Activated effector memory CD4-positive, alpha-beta T cell treated with Interleukin-2 at 50 U/mL for 16 hours (primary cell): ENCODE measurements around the gene HNRNPL.
"Not testable (repeated sequence)": the region's sequence is repeated elsewhere in the genome, so short reads cannot be mapped to it uniquely, and the experiment has no call there.

Source experiments
- DNase-seq: peaks from one replicate; pipeline ENCODE4 v3.0.0-alpha.2; 2020

The HNRNPL gene

GRCh38 chr19:38869160-38869835 lies 19.5 kb upstream of the HNRNPL start:
- no peak for DNase-seq

DNA sequence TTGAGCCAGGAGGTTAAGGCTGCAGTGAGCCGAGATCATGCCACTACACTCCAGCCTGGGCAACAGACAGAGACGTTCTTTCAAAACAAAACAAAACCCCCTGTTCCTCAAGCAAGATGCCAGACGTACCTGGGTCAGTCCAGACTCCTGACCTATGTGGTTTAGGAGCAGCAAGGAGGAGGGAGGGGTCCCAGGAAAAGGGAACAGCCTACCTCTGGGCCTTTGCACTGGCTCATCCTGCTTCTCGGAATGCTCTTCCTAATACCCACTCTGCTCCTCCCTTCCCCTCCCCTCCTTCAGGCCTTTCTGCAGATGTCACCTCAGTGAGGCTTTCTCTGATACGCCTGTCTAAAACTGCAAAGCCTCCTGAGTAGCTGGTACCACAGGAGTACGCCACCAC lies 18.8 kb upstream of the HNRNPL start:
- DNase-seq = no peak

- DNase-seq = no peak
Observed at GRCh38 chr19:38867171-38867780, 17.5 kb upstream of the HNRNPL start.

DNA sequence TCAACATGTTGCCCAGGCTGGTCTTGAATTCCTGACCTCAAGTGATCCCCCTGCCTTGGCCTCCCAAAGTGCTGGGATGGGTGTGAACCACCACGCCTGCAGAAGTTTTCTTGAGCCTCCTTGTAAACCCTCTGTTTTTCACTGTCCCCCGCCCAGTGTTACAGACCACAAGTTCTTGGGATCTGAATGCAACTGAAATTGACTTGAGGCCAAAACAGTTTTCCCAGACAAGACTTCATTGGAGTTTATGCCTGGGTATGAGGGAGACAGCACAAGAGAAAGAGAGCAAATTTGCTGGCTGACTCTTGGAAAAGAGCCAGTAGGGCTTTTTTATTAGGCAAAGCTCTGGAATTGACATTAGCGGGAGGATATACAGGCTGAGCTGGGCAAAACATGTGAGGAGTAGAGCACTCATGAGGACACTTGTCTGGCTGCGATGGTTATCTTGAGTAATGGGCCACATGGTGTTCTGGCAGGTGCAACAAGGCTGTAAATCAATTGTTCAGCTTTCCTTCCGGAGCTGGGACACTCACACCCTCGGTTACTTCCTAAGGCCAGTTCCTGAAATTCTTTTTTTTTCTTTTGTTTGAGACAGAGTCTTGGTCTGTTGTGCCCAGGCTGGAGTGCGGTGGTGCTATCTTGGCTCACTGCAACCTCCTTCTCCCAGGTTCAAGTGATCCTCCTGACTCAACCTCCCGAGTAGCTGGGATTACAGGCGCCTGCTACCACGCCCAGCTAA lies 12.7 kb upstream of the HNRNPL start:
- no peak for DNase-seq

DNA sequence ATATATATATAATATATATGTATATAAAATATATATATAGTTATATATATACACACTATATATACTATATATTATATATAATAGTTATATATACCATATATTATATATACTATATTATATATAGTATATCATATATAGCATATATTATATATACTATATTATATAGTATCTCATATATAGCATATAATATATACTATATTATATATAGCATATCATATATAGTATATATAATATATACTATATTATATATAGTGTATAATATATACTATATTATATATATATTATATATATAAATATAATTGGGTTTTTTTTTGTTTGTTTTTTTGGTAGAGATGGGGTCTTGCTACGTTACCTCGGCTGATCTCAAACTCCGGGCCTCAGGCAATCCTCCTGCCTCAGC lies 11.6 kb upstream of the HNRNPL start:
- DNase-seq = no peak

DNA sequence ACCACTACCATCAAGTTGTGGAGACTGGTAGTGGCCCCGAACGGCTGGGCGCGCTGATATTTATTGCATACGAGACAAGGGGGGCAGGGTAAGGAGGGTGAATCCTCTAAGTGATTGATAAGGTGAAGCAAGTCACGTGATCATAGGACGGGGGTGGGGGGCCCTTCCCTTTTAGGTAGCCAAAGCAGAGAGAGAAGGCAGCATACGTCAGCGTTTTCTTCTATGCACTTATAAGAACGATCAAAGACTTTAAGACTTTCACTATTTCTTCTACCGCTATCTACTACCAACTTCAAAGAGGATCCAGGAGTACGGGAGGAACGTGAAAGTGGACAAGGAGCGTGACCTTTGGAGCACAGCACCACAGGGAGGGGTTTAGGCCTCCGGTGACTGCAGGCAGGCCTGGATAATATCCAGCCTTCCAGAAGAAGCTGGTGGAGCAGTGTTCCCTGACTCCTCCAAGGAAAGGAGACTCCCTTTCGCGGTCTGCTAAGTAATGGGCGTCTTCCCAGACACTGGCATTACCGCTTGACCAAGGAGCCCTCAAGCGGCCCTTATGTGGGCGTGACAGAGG lies 9.9 kb upstream of the HNRNPL start:
- DNase-seq = not testable (repeated sequence)

DNA sequence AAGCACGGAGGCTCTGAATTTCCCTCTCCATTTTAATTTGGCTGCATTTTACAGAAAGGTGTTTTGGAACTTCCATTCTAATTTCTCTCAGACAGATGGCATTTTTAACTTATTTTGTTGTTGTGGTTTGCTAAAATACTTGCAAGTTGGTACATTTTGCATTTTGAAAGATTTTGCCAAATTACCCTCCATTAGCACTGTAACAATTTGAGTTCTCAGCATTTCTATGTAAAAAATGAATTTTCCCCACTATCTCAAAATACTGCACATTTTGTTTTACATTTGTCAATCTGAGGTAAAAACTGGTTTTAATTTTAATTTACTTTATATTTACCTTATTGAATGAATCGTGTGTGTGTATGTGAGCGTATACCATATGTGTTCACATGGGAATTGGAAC lies 7.0 kb upstream of the HNRNPL start:
- no peak for DNase-seq

DNA sequence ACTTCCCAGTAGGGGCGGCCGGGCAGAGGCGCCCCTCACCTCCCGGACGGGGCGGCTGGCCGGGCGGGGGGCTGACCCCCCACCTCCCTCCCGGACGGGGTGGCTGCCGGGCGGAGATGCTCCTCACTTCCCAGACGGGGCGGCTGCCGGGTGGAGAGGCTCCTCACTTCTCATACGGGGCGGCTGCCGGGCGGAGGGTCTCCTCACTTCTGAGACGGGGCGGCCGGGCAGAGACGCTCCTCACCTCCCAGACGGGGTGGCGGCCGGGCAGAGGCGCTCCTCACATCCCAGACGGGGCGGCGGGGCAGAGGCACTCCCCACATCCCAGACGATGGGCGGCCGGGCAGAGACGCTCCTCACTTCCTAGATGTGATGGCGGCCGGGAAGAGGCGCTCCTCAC lies 6.0 kb upstream of the HNRNPL start:
- DNase-seq = not testable (repeated sequence)

DNA sequence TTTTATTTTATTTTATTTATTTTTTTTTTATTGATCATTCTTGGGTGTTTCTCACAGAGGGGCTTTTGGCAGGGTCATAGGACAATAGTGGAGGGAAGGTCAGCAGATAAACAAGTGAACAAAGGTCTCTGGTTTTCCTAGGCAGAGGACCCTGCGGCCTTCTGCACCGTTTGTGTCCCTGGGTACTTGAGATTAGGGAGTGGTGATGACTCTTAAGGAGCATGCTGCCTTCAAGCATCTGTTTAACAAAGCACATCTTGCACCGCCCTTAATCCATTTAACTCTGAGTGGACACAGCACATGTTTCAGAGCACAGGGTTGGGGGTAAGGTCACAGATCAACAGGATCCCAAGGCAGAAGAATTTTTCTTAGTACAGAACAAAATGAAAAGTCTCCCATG lies 5.2 kb upstream of the HNRNPL start:
- DNase-seq = not testable (repeated sequence)

- no peak for DNase-seq
Observed at GRCh38 chr19:38853214-38853613, 3.4 kb upstream of the HNRNPL start.

GRCh38 chr19:38852231-38853044 lies 2.7 kb upstream of the HNRNPL start:
- DNase-seq = peak; percentile 54

GRCh38 chr19:38851622-38852230 lies 1.9 kb upstream of the HNRNPL start:
- DNase-seq = peak; percentile 84

GRCh38 chr19:38850976-38851621 lies 1.3 kb upstream of the HNRNPL start:
- DNase-seq = no peak

GRCh38 chr19:38850436-38850975 lies 720 bp upstream of the HNRNPL start:
- DNase-seq = no peak

- peak; percentile 93 for DNase-seq
Observed at GRCh38 chr19:38849147-38849859, 483 bp downstream of the HNRNPL start.

GRCh38 chr19:38848299-38849146 lies 1.3 kb downstream of the HNRNPL start:
- DNase-seq = no peak

- DNase-seq = no peak
Observed at GRCh38 chr19:38846097-38846496, 3.7 kb downstream of the HNRNPL start.

DNA sequence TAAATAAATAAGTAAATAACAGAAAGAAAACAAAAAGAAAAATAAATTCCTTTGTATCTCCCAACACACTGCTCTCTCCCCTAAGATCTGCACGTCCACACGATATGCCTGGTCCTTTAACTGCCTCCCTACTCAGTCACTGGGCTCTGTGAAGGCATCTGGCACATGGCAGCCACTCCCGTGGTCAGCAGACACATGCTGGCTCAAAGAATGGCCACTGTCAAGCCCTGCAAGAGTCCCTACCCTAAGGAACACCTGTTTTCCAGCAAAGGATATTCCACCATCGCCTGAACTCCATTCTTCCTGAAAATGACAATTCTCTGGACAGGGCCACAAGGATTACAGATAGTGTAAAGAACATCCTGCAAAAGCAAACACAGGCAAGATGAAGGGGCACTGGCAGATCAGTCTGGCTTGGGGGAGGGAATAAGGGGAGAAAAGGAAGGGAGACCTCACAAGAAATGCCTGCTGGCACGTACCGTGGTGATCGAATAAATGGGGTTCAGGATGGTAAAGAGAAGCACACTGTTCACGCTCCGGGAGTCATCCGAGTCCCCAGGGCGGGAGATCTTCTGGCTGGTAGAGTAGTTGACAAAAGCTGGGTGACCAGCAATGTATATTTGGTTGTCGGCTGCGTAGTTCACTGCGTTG lies 4.3 kb downstream of the HNRNPL start:
- no peak for DNase-seq

- no peak for DNase-seq
Observed at GRCh38 chr19:38844093-38844686, 5.6 kb downstream of the HNRNPL start.
